HG03045 (cell line): ENCODE data around the gene GPR151.
A peak's percentile ranks its signal among the peaks of the same experiment; 100 is the strongest.
"Not testable (repeated sequence)": the region's sequence is repeated elsewhere in the genome, so short reads cannot be mapped to it uniquely, and the experiment has no call there.

Experiments used
- ATAC-seq: cut with Tn5 transposase; IDR thresholded peaks from one replicate; pipeline ENCODE4 v1.9.1; 2021; ENCODE audit warnings: mild to moderate bottlenecking, moderate library complexity; ENCODE audit not compliant: unreplicated experiment

Gene GPR151

GRCh38 chr5:146516151-146516475 lies at the start of gene GPR151:
GPR151 (minus strand) TSS chr5:146516190; CDS start chr5:146516113, 77 bp downstream.
- no peak for ATAC-seq

DNA sequence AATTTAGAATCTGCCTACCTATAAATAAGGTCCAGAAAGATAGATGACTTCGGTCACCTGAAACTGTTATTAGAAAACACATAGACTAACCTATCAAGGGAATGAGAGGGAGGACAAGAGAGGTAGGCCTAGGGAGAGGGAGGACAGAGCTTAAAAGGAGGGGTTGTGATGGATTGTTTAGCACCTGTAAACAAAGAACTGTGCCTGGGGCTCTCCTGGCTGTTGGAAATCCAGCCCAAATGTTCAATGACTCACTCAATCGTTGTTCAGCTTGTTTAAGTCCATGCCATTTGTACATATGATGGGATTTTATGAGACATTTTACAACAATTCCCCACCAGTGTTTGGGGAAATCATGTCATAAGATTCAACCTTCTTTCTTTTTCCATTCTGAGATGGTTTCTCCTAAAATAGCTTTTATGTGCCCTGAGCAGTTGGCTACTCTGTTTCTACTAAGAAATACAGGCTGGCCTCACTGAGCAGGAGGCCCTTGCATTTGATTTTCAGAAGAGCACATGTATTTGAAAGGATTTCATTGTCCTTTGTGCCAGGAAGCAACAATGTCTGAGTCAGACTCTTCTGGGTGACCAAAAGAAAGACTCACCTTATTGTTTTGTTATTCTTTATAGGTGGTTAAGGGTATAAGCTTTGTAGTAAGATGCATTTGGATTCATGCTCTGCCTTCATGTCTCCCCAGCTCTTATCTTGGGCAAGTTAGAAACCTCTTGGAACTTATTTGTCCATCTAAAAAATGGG lies 48.2 kb upstream of the GPR151 start:
- ATAC-seq: no peak

DNA sequence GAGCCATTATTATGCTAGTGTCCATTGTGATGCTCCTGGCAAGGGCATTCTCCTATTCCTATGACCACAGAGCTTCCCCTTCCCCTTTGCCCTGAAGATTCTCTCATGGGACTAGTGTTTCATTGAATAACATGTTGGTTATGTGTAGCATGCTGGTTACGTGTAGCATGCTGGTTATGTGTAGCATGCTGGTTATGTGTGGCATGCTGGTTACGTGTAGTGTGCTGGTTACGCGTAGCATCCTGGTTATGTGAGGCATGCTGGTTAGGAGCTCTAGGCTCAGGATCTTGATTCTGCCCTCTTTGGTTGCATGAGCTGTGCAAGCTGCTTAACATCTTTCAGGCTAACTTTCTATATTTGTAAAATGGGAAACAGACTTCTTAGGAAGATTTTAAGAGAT lies 46.5 kb upstream of the GPR151 start:
- no peak for ATAC-seq

DNA sequence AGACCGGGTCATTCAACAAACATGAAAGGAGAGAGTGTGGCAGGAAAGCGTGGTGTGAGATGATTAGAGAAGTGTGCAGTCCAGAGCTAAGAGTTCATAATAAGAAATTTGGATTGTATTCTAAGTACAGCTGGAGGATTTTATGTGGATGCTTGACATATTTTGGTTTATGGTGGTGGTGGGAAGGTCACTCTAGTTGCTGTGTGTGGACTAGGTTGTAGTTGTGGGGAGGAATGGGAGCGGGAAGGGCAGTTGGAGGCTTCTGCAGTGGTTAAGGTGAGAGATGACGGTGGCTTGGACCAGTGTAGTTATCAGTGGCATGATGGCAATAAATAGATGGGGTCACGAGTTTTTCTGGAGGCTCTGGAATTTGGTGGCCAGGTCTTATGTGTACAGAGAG lies 45.7 kb upstream of the GPR151 start:
- ATAC-seq: no peak

GRCh38 chr5:146560205-146560812 lies 44.3 kb upstream of the GPR151 start:
- ATAC-seq: no peak

GRCh38 chr5:146556884-146557283 lies 40.9 kb upstream of the GPR151 start:
- not testable (repeated sequence) for ATAC-seq

DNA sequence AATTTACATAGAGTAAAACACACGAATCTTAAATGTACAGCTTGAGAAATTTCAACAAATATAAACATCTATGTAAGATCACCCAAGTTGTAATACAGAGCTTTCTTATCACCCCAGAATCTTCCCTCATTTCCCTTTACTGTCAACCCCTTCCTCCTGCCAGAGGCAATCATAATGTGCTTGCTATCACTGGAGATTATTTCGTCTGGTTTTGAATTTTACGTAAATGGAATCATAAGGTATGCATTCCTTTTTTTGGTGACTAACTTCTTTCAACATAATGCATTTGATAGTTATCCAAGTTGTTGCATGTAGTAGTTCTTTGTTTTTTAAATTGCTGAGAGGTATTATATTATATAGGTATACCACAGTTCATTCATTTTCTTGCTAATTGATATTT lies 37.5 kb upstream of the GPR151 start:
- no peak for ATAC-seq

DNA sequence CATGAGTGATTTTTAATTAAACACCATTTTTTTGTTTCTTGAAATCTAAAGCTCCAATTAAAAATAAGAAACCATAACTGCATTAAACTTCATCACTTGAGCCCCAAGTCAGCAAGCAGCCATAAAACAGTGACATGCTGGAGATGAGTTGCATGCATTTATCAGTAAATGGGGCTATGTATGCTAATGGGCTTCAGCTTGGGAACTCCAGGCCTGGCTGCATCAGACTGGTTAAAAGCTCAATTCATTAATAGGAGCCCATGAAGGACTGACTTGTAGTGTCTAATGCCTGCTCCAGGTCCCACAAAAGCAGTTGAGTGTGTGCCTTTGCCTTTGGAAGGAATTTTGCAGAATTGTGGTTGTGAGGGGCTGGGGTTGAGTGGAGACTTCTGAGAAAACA lies 33.6 kb upstream of the GPR151 start:
- ATAC-seq: no peak

- no peak for ATAC-seq
Measured at GRCh38 chr5:146548781-146549449, 32.9 kb upstream of the GPR151 start.

DNA sequence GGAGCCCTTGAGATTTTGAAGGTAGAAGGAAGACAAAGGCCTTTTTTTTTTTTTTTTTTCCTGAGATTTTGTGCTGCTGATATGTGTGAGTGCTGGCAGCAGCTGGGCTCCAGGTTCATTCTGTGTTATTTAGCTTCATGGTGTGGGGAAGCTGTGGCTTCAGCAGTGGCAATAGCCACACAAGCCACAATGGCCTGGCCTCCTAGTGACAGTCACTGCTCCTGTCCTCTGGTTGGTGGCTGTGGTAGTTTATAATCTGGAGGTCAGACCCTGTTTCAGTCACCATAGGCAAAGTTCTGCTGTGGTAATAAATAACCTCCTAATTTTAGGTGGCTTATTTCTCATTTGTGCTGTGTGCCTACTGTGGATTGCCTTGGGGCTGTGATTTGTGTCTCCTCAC lies 28.2 kb upstream of the GPR151 start:
- ATAC-seq: no peak

DNA sequence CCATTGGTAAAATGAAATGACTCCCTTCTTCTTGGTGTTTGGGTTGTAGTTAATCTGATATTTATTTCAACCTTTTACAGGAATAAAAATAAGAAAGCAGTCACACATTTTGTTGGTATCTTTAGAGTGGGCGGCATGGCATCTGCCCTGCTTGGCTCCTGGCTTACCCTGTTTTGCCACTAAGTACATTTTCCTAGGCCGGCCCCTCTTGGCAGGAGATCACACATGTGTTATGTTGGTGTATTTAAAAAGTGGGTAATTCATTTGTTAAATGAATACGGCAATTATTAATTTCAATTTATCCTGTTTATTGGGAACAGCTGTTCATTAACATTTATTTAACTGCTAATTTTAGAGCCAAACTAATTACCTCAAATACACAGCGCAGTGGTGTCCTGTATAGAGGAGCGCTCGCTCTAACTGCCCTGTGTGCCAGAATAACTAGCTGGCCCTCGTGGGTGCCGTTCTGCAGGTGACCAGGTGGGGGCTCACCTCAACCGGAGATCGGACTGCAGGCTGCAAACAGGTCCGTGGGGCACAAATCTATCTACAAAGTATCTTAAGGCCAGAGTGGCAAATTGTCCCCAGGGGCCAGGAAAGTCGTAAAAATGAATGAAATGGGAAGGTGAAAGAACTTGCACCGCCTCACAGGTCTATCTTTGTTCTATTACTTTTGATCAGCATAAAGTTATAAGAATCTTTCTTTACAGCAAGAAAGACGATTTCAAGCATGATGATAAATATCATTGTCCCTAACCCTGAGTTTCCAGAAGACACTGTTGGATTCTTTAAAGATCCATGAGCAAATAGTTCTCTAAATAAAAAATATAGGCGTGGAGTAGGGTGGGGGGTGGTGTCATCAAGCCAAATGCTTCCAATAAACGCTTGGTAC lies 26.2 kb upstream of the GPR151 start:
- ATAC-seq: peak; percentile 98

GRCh38 chr5:146540414-146540813 lies 24.4 kb upstream of the GPR151 start:
- no peak for ATAC-seq

- no peak for ATAC-seq
Measured at GRCh38 chr5:146539973-146540372, 24.0 kb upstream of the GPR151 start.

DNA sequence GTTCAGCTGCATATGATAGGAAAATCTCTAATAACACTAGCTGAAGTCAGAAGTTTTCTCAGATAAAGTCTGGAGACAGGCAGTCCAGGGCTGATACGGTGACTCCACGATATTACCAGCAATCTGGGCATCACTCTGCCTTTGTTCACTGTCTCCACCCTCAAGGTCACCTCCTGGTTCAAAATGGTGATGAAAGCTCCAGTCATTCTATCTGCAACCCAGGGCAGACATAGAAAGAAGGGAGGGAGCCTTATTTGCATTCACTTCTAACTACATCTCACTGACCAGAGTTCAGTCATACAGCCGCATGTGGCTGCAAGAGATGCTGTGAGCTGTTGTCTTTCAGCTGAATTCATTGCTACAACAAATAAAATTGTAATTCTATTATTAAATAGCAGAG lies 22.4 kb upstream of the GPR151 start:
- no peak for ATAC-seq

GRCh38 chr5:146533882-146534281 lies 17.9 kb upstream of the GPR151 start:
- no peak for ATAC-seq

DNA sequence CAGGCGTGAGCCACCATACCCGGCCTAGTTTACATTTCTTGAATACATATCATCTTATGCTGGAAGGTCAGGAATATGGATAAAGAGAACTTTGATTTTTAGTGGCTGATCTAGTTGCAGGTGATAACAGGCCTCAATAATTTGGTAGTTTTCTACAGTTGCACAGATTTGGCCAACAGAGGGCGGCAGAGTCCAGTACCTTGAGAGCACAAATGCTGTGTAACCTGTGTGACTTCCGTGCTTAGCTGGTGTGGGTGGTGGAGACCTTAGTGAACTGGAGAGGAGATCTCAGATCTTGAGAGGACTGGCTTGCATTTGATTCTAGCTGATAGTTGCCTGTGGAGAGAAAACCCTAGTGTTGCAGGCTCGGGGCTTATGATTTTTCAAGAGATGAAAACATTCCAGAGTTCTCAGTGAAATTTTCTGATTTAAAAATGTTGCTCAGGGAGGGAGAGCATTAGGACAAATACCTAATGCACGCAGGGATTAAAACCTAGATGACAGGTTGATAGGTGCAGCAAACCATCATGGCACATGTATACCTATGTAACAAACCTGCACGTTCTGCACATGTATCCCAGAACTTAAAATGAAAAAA lies 17.4 kb upstream of the GPR151 start:
- peak; percentile 93 for ATAC-seq

- ATAC-seq: no peak
Measured at GRCh38 chr5:146529984-146530383, 14.0 kb upstream of the GPR151 start.

GRCh38 chr5:146528236-146528635 lies 12.2 kb upstream of the GPR151 start:
- ATAC-seq: no peak

- ATAC-seq: no peak
Measured at GRCh38 chr5:146527785-146528184, 11.8 kb upstream of the GPR151 start.

DNA sequence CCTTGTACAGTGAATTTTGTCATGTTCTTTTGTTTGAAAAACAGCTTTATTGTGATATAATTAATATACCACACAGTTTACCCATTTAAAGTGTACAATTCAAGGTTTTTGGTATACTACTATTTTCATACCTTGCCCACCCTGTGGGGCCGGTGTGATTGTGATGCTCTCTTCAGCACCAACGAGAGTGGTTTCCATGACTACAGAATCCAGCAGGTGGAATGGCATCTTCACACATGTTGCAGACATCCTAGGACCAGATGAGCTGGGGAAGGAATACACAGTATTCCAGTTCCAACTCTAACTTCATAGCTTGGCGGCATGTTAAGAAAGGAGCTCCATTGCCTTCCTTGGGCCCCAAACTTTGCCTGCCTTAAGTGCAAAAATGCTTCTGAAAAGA lies 7.7 kb upstream of the GPR151 start:
- ATAC-seq: no peak
